ENCODE results near the gene BAIAP2. TPM values are rescaled to one million over a fixed set of nuclear protein-coding genes. Genes with fewer than 3 reads are reported as not detected.

Gene BAIAP2
- total and polyA plus RNA-seq, 10 of the 15 experiments (the other 5 are each of a cell fraction or from before 2014, with no cell fraction given), result 0.15 to 1.2 (median 0.46) TPM; not detected in 2

DNA sequence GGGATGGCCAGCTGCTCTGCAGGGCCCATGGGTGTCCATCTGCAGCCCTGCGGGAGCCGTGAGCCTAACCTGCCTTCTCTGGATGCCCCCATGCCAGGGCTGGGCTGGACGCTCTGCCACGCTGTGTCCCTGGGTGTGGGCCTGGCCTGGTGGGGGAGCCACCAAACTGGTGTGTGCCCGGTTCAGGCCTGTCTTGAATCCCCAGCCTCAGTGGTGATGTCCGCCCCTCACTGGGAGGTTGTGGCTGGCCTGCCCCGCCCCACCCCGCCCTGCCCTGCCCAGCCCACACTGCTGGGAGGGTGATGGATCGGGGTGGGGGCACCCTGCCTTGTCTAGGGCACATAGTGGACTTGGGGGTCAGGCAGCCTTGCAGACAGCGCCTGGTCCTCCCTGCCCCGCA, 80.3 kb downstream of the BAIAP2 start:
- FAIRE-seq, result no peak
- Histone ChIP-seq H3K27ac (ENCODE audit: control insufficient read depth, insufficient read depth) (no peak overlapping the region), H3K9ac (ENCODE audit: control insufficient read depth, insufficient read depth, low read length) (no peak overlapping the region), H4K20me1 (ENCODE audit: control insufficient read depth, insufficient read depth) (no peaks in the 10 kb centered on the region), H2AFZ (ENCODE audit: control insufficient read depth, low read depth, low read length) (no peak overlapping the region), H3K79me2 (ENCODE audit: control insufficient read depth, insufficient read depth, low read length) (no peaks in the 10 kb centered on the region), H3K4me1 (ENCODE audit: control insufficient read depth, insufficient read depth, low read length) (no peaks in the 10 kb centered on the region), H3K4me2 (ENCODE audit: control insufficient read depth, insufficient read depth) (no peak overlapping the region), H3K36me3 (ENCODE audit: control insufficient read depth in 2 of 2, insufficient read depth in 2 of 2, low read length in 1 of 2) (no peaks in the 10 kb centered on the region), H3K9me3 (replicated peaks; ENCODE audit: control insufficient read depth, insufficient read depth, low read length) (no peaks in the 10 kb centered on the region), H3K27me3 (replicated peaks in 1 of 2; ENCODE audit: control insufficient read depth in 2 of 2, insufficient read depth in 2 of 2, low read length in 1 of 2) (no peaks in the 10 kb centered on the region; a peak in 1 of 4 replicates), H3K4me3 (no peak overlapping the region)
- RAD21 ChIA-PET (ENCODE audit: unreplicated experiment), result no interaction called here
- in situ Hi-C loops (cut with MboI) (no loop called here), intact Hi-C loops (cut with micrococcal nuclease; ENCODE audit: unreplicated experiment) (no loop called here)
- SMC1A ChIA-PET (ENCODE audit: uncharacterized antibody, unreplicated experiment), result no interaction called here
- CTCF ChIA-PET, result interaction anchor here (0.6 kb wide), 1 partner anchor 113 kb away, joined by 4 read pairs; no protein-coding TSS in a partner anchor
- no peak for ATAC-seq
- BruUV-seq (replicated peaks), result no TSS peak
- POLR2A ChIA-PET, result no interaction called here
- DNase-seq (ENCODE audit: low read depth, low spot score), result no peak
- 54% methylated on average over 8 of the region's 11 CpGs for WGBS (ENCODE audit: insufficient coverage, insufficient replicate concordance, low lambda C conversion rate, missing lambda C conversion rate)
- no peak for TF ChIP-seq NFIC (IDR thresholded peaks at IDR 0.05; ENCODE audit: low read depth, low read length)
- no peak for TF ChIP-seq SRF (IDR thresholded peaks at IDR 0.05; ENCODE audit: low read depth in 2 of 2, low read length in 2 of 2)
- TF ChIP-seq, protein P1, sequence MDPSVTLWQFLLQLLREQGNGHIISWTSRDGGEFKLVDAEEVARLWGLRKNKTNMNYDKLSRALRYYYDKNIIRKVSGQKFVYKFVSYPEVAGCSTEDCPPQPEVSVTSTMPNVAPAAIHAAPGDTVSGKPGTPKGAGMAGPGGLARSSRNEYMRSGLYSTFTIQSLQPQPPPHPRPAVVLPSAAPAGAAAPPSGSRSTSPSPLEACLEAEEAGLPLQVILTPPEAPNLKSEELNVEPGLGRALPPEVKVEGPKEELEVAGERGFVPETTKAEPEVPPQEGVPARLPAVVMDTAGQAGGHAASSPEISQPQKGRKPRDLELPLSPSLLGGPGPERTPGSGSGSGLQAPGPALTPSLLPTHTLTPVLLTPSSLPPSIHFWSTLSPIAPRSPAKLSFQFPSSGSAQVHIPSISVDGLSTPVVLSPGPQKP (IDR thresholded peaks at IDR 0.05; ENCODE audit: low read depth, low read length), result no peak
- no peak for TF ChIP-seq SMAD1 (IDR thresholded peaks at IDR 0.05; ENCODE audit: low read depth, partially characterized antibody)
- no peak for TF ChIP-seq TARDBP (IDR thresholded peaks at IDR 0.05; ENCODE audit: borderline replicate concordance)
- no peak for TF ChIP-seq TCF12 (IDR thresholded peaks at IDR 0.05; ENCODE audit: low read depth, low read length)
- TF ChIP-seq POLR2A (IDR thresholded peaks at IDR 0.05; ENCODE audit: low read depth, low read length), result no peak
- no peak for TF ChIP-seq MYB (IDR thresholded peaks at IDR 0.05; ENCODE audit: borderline replicate concordance, low read depth, low read length)
- no peak for TF ChIP-seq NRF1 (conservative IDR thresholded peaks at IDR 0.05; ENCODE audit: low read depth, low read length)
- no peak for TF ChIP-seq SUZ12 (IDR thresholded peaks at IDR 0.05; ENCODE audit: unreplicated experiment)
- no peak for TF ChIP-seq POU2F2 (IDR thresholded peaks at IDR 0.05; ENCODE audit: borderline replicate concordance, low read depth, low read length)
- no peak for TF ChIP-seq RAD51 (IDR thresholded peaks at IDR 0.05)
- no peak for TF ChIP-seq SIX5 (IDR thresholded peaks at IDR 0.05; ENCODE audit: low read depth, low read length, severe bottlenecking)
- no peak for TF ChIP-seq SUPT20H (IDR thresholded peaks at IDR 0.05; ENCODE audit: borderline replicate concordance, control insufficient read depth, low read depth, low read length)
- no peak for TF ChIP-seq NFYA (IDR thresholded peaks at IDR 0.05; ENCODE audit: borderline replicate concordance, low read depth, low read length)
- no peak for TF ChIP-seq TCF3 (IDR thresholded peaks at IDR 0.05; ENCODE audit: borderline replicate concordance, insufficient read depth, low read depth, low read length)
- TF ChIP-seq, protein P2, sequence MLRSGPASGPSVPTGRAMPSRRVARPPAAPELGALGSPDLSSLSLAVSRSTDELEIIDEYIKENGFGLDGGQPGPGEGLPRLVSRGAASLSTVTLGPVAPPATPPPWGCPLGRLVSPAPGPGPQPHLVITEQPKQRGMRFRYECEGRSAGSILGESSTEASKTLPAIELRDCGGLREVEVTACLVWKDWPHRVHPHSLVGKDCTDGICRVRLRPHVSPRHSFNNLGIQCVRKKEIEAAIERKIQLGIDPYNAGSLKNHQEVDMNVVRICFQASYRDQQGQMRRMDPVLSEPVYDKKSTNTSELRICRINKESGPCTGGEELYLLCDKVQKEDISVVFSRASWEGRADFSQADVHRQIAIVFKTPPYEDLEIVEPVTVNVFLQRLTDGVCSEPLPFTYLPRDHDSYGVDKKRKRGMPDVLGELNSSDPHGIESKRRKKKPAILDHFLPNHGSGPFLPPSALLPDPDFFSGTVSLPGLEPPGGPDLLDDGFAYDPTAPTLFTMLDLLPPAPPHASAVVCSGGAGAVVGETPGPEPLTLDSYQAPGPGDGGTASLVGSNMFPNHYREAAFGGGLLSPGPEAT (IDR thresholded peaks at IDR 0.05; ENCODE audit: low read depth), result no peak
- TF ChIP-seq NR2C1 (IDR thresholded peaks at IDR 0.05), result no peak
- TF ChIP-seq CREB1 (IDR thresholded peaks at IDR 0.05; ENCODE audit: low read depth), result no peak
- TF ChIP-seq EGR1 (IDR thresholded peaks at IDR 0.05; ENCODE audit: borderline replicate concordance in 1 of 2, low read depth in 2 of 2, low read length in 2 of 2), result no peak
